Body of pancreas (tissue), 4 donors: ENCODE measurements around the gene CLEC19A. TPM values are rescaled to one million over a fixed set of nuclear protein-coding genes. Genes with fewer than 3 reads are reported as not detected.
A peak's percentile ranks its signal among the peaks of the same experiment; 100 is the strongest.

Experiments used
- ATAC-seq: fragments of 150-250 bp; one replicate; pipeline ENCODE4 v1.9.1; 2016
- DNase-seq, 4 donors: peaks; one replicate each; pipeline ENCODE4 v3.0.0-alpha.2; 2019
- H3K27ac ChIP-seq, 4 donors: fragments of 200-600 bp; sonication (generic); 1 replicate in 3 of 4; 2 replicates in 1 of 4; pipeline versions ENCODE4 v1.5.1 to v1.6.1; 2016 to 2019; ENCODE audit warnings: mild to moderate bottlenecking in 1 of 4, mixed read lengths in 1 of 4, moderate library complexity in 1 of 4
- H3K27me3 ChIP-seq, 2 donors: fragments of 200-600 bp; sonication (generic); one replicate each; pipeline ENCODE4 v1.6.0; 2016; ENCODE audit warnings: mild to moderate bottlenecking in 1 of 2
- H3K36me3 ChIP-seq, 2 donors: fragments of 200-600 bp; sonication (generic); replicated peaks in 1 of 2; 2 replicates each; pipeline ENCODE4 v1.5.1; 2016; ENCODE audit warnings: low read depth in 2 of 2; ENCODE audit not compliant: insufficient read depth in 1 of 2
- H3K4me1 ChIP-seq: fragments of 200-600 bp; sonication (generic); one replicate; pipeline ENCODE4 v1.6.0; 2016
- H3K4me3 ChIP-seq, 2 donors: fragments of 200-600 bp; sonication (generic); 1 replicate in 1 of 2; 2 replicates in 1 of 2; pipeline ENCODE4 v1.5.1; 2016 to 2019
- H3K9me3 ChIP-seq, 3 donors: fragments of 200-600 bp; sonication (generic); 1 replicate in 2 of 3; 2 replicates in 1 of 3; pipeline ENCODE4 v1.5.1; 2016
- CTCF ChIP-seq, 7 experiments: fragments of 450-650 bp in 4 of 7; fragments of 200-600 bp in 3 of 7; sonication (generic) in 3 of 7; IDR thresholded peaks; one replicate each; pipeline ENCODE4 v1.5.1; 2016 to 2019; ENCODE audit warnings: antibody characterized with exemption in 7 of 7
- POLR2A ChIP-seq, 3 donors: fragments of 450-650 bp; IDR thresholded peaks; one replicate each; pipeline ENCODE4 v1.6.1; 2016; ENCODE audit warnings: antibody characterized with exemption in 3 of 3, mild to moderate bottlenecking in 2 of 3
- WGBS, 2 donors: methylation state at CpG; one replicate each; pipeline ENCODE4 v1.1.5; 2017; 5-methylcytosine and 5-hydroxymethylcytosine counted together
- intact Hi-C: fragments of 100-400 bp; cut with DNase I; formaldehyde crosslinking; loops from one replicate; pipeline ENCODE4 v1.15.1; 2023
- total RNA-seq, 2 donors: library from RNA; depleted of rRNA; stranded (reverse); fragments of >200 nt; gene quantifications; one replicate each; pipeline ENCODE4 v1.1.0, GENCODE V29; 2016

The CLEC19A gene
- total RNA-seq, 2 donors from 2014 or later, result not detected

- no peaks in the 10 kb centered on the region for H3K36me3 ChIP-seq
- DNase-seq (no peak), ATAC-seq (no peak)
- WGBS, 2 donors, result 48 to 64% methylated on average over 3 of the region's 3 CpGs
- H3K4me1 ChIP-seq, result peaks cover 5% of the 10 kb centered on the region
- no peaks in the 10 kb centered on the region for H3K9me3 ChIP-seq
- TF ChIP-seq CTCF (IDR thresholded peaks at IDR 0.05), result no peak
- TF ChIP-seq POLR2A (IDR thresholded peaks at IDR 0.05), result no peak
- no peaks in the 10 kb centered on the region for H3K27me3 ChIP-seq
- intact Hi-C loops, result no loop called here
- no peak overlapping the region for H3K27ac ChIP-seq
- no peak overlapping the region for H3K4me3 ChIP-seq
Observed at GRCh38 chr16:19282101-19282500, 3.4 kb upstream of the CLEC19A start.

- intact Hi-C loops, result no loop called here
- no peaks in the 10 kb centered on the region for H3K27me3 ChIP-seq
- TF ChIP-seq CTCF (IDR thresholded peaks at IDR 0.05) (no peak), POLR2A (IDR thresholded peaks at IDR 0.05) (no peak)
- ATAC-seq, result no peak
- no peaks in the 10 kb centered on the region for H3K9me3 ChIP-seq
- no peak overlapping the region for H3K4me3 ChIP-seq
- H3K4me1 ChIP-seq, result peaks cover 5% of the 10 kb centered on the region
- WGBS, 2 donors, result 75 to 100% methylated on average over 2 of the region's 2 CpGs
- H3K36me3 ChIP-seq, result no peaks in the 10 kb centered on the region
- H3K27ac ChIP-seq, result peak overlapping the region in 1 of 4 donors; percentile 18
- no peak for DNase-seq
Observed at GRCh38 chr16:19283637-19284036, 1.9 kb upstream of the CLEC19A start.

GRCh38 chr16:19284207-19284606, 1.3 kb upstream of the CLEC19A start:
- 14 to 20% methylated on average over 1 of the region's 1 CpG for WGBS, 2 donors
- H3K4me3 ChIP-seq, result no peak overlapping the region
- peak overlapping the region in 3 of 4 donors; percentile 12 to 34 (median 18) for H3K27ac ChIP-seq
- no peaks in the 10 kb centered on the region for H3K36me3 ChIP-seq
- DNase-seq, result peak; percentile 67 to 92 (median 82)
- intact Hi-C loops, result no loop called here
- H3K4me1 ChIP-seq, result peaks cover 5% of the 10 kb centered on the region
- TF ChIP-seq CTCF (IDR thresholded peaks at IDR 0.05), result no peak
- no peak for TF ChIP-seq POLR2A (IDR thresholded peaks at IDR 0.05)
- H3K9me3 ChIP-seq, result no peaks in the 10 kb centered on the region
- no peaks in the 10 kb centered on the region for H3K27me3 ChIP-seq
- ATAC-seq, result peak; percentile 87

GRCh38 chr16:19286827-19287226, 1.3 kb downstream of the CLEC19A start:
- H3K9me3 ChIP-seq, result no peaks in the 10 kb centered on the region
- DNase-seq, result no peak
- peaks cover 5% of the 10 kb centered on the region for H3K4me1 ChIP-seq
- TF ChIP-seq POLR2A (IDR thresholded peaks at IDR 0.05), result no peak
- TF ChIP-seq CTCF (IDR thresholded peaks at IDR 0.05), result no peak
- ATAC-seq, result no peak
- H3K27me3 ChIP-seq, result no peaks in the 10 kb centered on the region
- WGBS, 2 donors, result 67 to 70% methylated on average over 2 of the region's 2 CpGs
- H3K4me3 ChIP-seq, result no peak overlapping the region
- intact Hi-C loops, result no loop called here
- no peak overlapping the region for H3K27ac ChIP-seq
- H3K36me3 ChIP-seq, result no peaks in the 10 kb centered on the region

GRCh38 chr16:19287241-19287640, 1.7 kb downstream of the CLEC19A start:
- Histone ChIP-seq H3K9me3 (no peaks in the 10 kb centered on the region), H3K36me3 (no peaks in the 10 kb centered on the region), H3K4me3 (no peak overlapping the region), H3K27me3 (no peaks in the 10 kb centered on the region), H3K4me1 (peaks cover 5% of the 10 kb centered on the region), H3K27ac (no peak overlapping the region)
- TF ChIP-seq CTCF (IDR thresholded peaks at IDR 0.05) (no peak), POLR2A (IDR thresholded peaks at IDR 0.05) (no peak)
- ATAC-seq (no peak), DNase-seq (no peak)
- intact Hi-C loops, result no loop called here
- 71% methylated on average over 4 of the region's 4 CpGs for WGBS, 2 donors
